Vagina (tissue), 2 donors: ENCODE results near the gene CFL2.

ENCODE experiments used
- CTCF ChIP-seq, 3 experiments: fragments of 450-650 bp in 2 of 3; fragments of 200-600 bp in 1 of 3; sonication (generic) in 1 of 3; IDR thresholded peaks; one replicate each; pipeline ENCODE4 v1.5.1; 2017 to 2019; ENCODE audit warnings: antibody characterized with exemption in 3 of 3, mild to moderate bottlenecking in 2 of 3, moderate library complexity in 2 of 3
- POLR2AphosphoS5 ChIP-seq, 2 donors: sonication (generic); formaldehyde crosslinking; IDR thresholded peaks; one replicate each; pipeline ENCODE4 v1.9.0; 2017; ENCODE audit warnings: antibody characterized with exemption in 2 of 2, mild to moderate bottlenecking in 2 of 2, low read depth in 1 of 2; ENCODE audit not compliant: insufficient read depth in 1 of 2

GRCh38 chr14:34665785-34666435 is 48.5 kb downstream of the CFL2 start:
- no peak for TF ChIP-seq POLR2AphosphoS5 (IDR thresholded peaks at IDR 0.05; ENCODE audit: insufficient read depth in 1 of 2, low read depth in 1 of 2)
- no peak for TF ChIP-seq CTCF (IDR thresholded peaks at IDR 0.05)
